WI38 (cell line): ENCODE measurements around the gene SAMD3.

Experiments used
- H3K4me3 ChIP-seq: 2 replicates; pipeline ENCODE4 v1.5.1; 2011; ENCODE audit warnings: low read depth, mild to moderate bottlenecking, control low read depth, low read length
- TF ChIP-seq, protein P1 (sequence below): IDR thresholded peaks from 2 replicates; pipeline ENCODE4 v1.5.1; 2012; ENCODE audit warnings: low read depth, mild to moderate bottlenecking, control low read depth, low read length

SAMD3 gene

DNA sequence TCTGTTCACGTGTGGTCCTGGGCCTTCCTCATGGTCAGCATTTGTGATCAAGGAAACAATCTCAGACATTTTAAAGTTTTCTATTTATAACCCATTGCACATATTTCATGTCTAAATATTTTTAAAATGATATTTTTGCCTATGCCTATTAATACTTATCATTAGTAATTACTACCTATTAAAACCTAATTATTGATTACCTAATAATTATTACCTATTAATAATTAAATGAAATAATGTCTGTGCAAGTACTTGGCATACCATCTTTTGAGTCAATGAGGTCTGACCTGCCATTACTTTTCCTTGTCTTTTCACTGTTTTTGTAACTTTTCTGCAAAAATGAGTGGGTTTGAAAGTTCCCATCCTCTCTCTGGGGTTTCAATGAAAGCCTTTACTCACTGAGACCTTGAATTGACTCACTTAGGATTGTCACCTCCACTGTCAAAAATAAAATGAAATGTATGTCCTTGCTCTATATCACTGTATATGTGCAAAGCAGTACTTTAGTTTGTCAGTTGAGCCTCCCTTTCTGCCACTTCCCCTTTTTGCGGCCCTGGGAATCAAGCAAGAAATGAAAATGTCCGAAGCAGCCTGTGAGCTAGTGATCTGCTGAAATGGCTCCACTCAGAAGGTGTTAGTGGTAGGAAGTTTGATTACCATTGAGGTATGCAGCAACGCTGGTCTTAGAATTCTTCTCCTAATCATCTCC lies 116.6 kb downstream of the SAMD3 start:
- TF ChIP-seq, protein P1, sequence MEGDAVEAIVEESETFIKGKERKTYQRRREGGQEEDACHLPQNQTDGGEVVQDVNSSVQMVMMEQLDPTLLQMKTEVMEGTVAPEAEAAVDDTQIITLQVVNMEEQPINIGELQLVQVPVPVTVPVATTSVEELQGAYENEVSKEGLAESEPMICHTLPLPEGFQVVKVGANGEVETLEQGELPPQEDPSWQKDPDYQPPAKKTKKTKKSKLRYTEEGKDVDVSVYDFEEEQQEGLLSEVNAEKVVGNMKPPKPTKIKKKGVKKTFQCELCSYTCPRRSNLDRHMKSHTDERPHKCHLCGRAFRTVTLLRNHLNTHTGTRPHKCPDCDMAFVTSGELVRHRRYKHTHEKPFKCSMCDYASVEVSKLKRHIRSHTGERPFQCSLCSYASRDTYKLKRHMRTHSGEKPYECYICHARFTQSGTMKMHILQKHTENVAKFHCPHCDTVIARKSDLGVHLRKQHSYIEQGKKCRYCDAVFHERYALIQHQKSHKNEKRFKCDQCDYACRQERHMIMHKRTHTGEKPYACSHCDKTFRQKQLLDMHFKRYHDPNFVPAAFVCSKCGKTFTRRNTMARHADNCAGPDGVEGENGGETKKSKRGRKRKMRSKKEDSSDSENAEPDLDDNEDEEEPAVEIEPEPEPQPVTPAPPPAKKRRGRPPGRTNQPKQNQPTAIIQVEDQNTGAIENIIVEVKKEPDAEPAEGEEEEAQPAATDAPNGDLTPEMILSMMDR, result no peak
- H3K4me3 ChIP-seq, result no peak overlapping the region

DNA sequence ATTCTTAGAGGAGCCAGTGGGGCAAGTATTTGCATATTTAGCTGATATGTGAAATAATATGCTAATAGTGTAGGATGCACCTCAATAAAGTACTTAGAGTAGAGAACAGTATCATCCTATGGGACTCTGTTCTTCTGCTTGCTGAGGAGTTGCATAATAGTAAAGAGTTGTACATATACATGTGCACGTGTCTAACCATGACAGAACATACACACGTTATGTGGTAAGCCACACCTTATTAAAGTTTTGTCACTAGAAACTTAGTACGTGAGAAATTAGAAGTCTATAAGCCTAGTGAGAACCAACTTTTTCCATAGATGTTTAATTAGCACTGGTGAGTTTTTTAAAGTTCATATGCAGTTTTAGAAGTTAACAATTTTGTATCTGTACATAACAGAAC lies 123.6 kb downstream of the SAMD3 start:
- H3K4me3 ChIP-seq, result no peak overlapping the region

DNA sequence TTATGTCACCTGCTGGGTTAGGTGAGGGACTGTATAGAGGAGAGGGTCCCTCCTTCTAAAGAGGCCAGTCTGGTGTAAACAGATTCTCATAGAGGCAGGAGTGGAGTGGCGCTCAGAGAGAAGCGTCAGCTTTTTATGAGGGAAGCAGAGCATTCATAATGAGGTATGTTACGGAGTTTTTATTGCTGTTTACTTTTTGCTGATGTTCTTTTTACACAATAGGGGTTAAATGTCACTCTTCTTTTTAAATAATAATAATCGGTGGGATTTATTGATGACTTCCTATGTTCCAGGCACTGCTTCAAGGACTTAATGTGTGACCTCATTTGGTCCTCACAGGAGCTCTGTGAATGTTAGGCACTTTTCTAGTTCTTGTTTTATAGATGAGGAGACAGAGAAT lies 124.4 kb downstream of the SAMD3 start:
- H3K4me3 ChIP-seq, result no peak overlapping the region
- TF ChIP-seq, protein P1, result no peak

More for the DNA sequence above, 123.6 kb downstream of the SAMD3 start:
- TF ChIP-seq, protein P1, result no peak
